Suprapubic skin (tissue), 4 donors: ENCODE data around the gene MOGAT3.

Source experiments
- POLR2A ChIP-seq, 2 donors: fragments of 450-650 bp; IDR thresholded peaks; one replicate each; pipeline ENCODE4 v1.6.1; 2017; ENCODE audit warnings: antibody characterized with exemption in 2 of 2, mild to moderate bottlenecking in 2 of 2, moderate library complexity in 2 of 2
- POLR2AphosphoS5 ChIP-seq, 3 donors: sonication (generic); formaldehyde crosslinking; IDR thresholded peaks; one replicate each; pipeline ENCODE4 v1.6.1; 2017; ENCODE audit warnings: antibody characterized with exemption in 3 of 3
- TF ChIP-seq, protein P1 (sequence below), 2 donors: fragments of 200-600 bp in 1 of 2; fragments of 450-650 bp in 1 of 2; sonication (generic) in 1 of 2; IDR thresholded peaks; one replicate each; pipeline ENCODE4 v1.5.1; 2016 to 2019; ENCODE audit warnings: antibody characterized with exemption in 2 of 2, mild to moderate bottlenecking in 1 of 2, moderate library complexity in 1 of 2

DNA sequence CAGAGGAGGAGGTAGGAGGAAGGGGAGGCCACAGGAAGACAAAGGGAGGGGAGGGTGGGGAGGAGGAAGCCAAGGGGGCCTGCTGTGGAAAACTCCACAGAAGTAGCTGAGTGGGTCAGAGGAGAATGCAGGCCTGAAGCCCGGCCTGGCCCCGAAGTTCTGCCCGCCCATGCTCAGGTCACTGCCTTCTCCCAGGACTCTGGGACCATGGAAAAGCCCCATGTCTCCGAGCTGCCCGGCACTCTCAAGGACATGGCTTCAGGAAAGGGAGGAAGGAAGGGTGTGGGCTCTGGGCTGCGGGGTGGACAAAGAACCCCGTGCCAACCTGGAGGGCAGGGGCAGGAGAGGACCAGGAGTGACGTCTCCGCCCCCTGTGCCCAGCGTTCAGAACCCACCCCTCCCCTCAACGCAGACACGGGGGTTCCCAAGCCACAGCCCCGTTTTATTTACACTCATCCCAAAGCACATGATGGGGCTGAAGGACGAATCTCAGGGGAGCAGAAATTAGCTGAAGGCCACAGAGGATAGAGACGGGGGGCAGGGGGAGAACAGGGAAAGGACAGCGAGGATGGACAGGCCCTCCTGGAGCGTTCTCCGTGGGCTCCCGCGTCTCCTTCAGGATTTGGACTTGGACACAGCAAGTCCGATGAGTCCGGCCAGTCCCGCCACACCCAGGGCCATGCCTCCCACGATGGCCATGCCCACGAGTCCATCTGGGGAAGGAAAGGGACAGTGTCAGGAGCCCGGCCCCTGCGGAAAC, 38.5 kb upstream of the MOGAT3 start:
- TF ChIP-seq, protein P1, sequence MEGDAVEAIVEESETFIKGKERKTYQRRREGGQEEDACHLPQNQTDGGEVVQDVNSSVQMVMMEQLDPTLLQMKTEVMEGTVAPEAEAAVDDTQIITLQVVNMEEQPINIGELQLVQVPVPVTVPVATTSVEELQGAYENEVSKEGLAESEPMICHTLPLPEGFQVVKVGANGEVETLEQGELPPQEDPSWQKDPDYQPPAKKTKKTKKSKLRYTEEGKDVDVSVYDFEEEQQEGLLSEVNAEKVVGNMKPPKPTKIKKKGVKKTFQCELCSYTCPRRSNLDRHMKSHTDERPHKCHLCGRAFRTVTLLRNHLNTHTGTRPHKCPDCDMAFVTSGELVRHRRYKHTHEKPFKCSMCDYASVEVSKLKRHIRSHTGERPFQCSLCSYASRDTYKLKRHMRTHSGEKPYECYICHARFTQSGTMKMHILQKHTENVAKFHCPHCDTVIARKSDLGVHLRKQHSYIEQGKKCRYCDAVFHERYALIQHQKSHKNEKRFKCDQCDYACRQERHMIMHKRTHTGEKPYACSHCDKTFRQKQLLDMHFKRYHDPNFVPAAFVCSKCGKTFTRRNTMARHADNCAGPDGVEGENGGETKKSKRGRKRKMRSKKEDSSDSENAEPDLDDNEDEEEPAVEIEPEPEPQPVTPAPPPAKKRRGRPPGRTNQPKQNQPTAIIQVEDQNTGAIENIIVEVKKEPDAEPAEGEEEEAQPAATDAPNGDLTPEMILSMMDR (IDR thresholded peaks at IDR 0.05) = no peak
- TF ChIP-seq POLR2A (IDR thresholded peaks at IDR 0.05) (no peak), POLR2AphosphoS5 (IDR thresholded peaks at IDR 0.05) (no peak)
